HG03025 (cell line): ENCODE measurements around the gene NCAPG2.
"Not testable (repeated sequence)": the region's sequence is repeated elsewhere in the genome, so short reads cannot be mapped to it uniquely, and the experiment has no call there.

Experiments used
- ATAC-seq: cut with Tn5 transposase; IDR thresholded peaks from one replicate; pipeline ENCODE4 v1.9.1; 2021; ENCODE audit warnings: mild to moderate bottlenecking, moderate library complexity; ENCODE audit not compliant: unreplicated experiment, low FRiP score

NCAPG2 gene

GRCh38 chr7:158710651-158711102, 6.1 kb upstream of the NCAPG2 start:
- no peak for ATAC-seq

DNA sequence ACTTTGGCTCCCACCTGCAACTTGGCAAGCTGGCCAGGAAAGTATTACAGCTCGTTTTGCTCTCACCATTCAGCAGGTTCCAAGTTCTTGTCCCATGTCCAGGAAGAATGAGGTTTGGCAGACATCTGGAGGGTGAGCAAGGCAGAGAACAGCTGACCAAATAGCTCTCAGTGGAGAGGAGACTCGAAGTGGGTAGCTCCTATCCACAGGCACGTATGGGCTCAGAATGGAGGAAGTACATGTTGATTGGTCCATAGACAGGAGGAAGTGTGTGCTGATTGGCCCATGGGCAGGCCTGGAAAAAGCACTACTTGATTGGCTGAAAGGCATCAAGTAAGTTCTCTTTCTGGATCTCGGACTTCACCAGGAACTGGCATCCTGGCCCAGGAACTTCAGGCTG, 3.0 kb upstream of the NCAPG2 start:
- no peak for ATAC-seq

- no peak for ATAC-seq
Observed at GRCh38 chr7:158706710-158707590, 2.3 kb upstream of the NCAPG2 start.

- ATAC-seq: no peak
Observed at GRCh38 chr7:158706273-158706704, 1.7 kb upstream of the NCAPG2 start.

GRCh38 chr7:158705234-158705850, 738 bp upstream of the NCAPG2 start:
- ATAC-seq: no peak

DNA sequence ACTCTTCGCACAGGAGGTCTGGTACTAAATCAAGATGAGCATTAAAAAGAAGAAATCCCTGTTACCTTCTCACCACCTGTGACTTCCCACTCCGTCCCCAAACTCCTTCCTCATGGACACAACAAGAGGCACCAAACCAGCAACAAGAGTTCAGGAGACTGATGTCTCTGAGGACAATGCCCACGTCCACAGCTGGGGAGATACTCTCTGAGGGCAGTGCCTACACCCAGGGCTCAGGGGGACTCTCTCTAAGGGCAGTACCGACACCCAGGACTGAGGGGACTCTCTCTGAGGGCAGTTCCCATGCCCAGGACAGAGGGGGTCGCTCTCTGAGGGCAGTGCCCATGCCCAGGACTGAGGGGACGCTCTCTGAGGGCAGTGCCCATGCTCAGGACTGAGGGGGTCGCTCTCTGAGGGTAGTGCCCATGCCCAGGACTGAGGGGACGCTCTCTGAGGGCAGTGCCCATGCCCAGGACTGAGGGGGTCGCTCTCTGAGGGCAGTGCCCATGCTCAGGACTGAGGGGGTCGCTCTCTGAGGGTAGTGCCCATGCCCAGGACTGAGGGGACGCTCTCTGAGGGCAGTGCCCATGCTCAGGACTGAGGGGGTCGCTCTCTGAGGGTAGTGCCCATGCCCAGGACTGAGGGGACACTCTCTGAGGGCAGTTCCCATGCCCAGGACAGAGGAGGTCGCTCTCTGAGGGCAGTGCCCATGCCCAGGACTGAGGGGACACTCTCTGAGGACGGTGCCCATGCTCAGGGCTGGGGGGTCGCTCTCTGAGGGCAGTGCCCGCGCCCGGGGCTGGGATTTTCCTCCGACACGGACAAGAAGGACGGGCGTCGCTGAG, 703 bp downstream of the NCAPG2 start:
- not testable (repeated sequence) for ATAC-seq

DNA sequence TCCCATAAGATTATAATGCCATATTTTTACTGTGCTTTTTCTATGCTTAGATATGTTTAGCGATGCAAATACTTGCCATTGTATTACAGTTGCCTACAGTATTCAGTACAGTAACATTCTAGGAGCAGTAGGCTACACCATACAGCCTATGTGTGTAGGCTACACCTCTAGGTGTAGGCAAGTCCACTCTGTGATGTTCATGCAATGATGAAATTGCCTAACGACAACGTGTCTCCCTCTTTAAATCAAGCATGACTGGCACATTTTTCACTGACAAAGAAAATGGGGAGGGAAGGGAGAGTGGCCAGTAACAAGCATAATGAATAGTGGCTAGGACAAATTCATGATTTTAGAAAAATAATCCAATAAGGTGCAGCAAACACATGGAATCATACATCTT, 1.7 kb downstream of the NCAPG2 start:
- no peak for ATAC-seq

DNA sequence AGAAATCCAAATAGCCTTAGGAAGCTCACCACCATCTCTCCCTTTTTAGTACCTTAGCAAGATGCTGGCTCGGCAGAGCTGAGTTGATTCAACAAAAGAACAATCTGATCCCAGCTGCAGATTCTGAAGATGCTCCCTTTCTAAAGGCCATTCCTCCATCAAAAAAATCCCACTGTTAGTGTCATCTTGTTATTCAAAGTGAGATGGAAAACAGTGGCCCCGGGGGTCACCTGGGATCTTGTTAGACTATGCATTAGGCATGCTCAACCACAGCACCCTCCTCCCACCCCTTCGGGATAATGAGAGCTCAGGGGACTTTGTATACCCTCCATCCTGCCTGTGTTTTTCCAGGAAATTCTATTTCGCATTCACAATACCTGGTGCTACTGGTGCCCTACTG, 2.4 kb downstream of the NCAPG2 start:
- no peak for ATAC-seq

GRCh38 chr7:158700008-158700407, 4.6 kb downstream of the NCAPG2 start:
- ATAC-seq: no peak

- ATAC-seq: no peak
Observed at GRCh38 chr7:158699341-158699740, 5.3 kb downstream of the NCAPG2 start.

DNA sequence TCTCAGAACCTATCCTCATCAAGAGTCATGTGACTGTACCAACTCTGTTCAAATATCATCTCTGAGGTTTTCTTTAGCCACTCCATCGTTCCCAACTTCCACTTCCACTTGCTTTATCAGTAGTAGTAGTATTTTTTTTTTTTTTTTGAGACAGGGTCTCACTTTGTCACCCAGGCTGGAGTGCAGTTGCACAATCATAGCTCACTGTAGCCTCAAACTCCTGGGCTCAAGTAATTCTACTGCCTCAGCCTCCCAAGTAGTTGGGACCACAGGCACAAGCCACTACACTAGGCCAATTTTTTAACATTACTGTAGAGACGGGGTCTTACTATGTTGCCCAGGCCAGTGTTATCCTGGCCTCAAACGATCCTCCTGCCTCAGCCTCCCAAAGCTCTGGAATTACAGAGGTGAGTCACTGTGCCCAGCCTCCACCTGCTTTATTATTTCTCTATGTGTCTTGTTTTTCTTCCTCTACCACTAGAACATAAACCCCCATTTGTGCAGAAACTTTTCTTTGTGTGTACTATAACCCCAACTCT, 5.9 kb downstream of the NCAPG2 start:
- ATAC-seq: no peak

DNA sequence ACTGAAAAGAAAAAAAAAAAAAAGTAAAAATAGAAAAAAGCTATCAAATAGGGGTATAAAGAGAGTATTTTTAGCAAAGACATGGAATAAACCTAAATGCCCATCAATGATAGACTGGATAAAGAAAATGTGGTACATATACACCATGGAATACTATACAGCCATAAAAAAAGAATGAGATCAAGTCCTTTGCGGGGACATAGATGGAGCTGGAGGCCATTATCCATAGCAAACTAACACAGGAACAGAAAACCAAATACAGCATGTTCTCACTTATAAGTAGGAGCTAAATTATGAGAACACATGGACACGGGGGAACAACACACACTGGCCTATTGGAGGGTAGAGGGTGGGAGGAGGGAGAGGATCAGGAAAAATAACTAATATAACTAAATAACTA, 7.0 kb downstream of the NCAPG2 start:
- ATAC-seq: not testable (repeated sequence)

- ATAC-seq: peak; percentile 91
Observed at GRCh38 chr7:158695726-158696452, 8.7 kb downstream of the NCAPG2 start.

DNA sequence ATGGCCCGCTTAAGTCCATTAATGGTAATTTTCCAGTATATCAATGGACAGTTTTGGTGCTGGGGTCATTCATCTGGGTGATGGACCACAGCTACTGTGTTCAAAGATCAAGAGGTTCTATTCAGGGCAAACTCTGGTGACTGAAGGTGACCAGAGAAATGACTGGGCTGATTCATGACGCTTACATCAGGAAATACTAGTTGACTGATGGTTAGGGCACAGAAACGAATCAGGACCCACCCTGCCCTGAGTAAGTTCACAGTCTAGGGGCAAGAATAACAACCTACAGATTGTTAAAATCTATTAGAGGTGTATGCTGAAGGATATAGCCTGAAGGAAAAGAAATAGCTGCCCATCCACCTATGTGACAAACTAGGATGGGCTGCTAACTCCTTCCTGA, 9.5 kb downstream of the NCAPG2 start:
- no peak for ATAC-seq

DNA sequence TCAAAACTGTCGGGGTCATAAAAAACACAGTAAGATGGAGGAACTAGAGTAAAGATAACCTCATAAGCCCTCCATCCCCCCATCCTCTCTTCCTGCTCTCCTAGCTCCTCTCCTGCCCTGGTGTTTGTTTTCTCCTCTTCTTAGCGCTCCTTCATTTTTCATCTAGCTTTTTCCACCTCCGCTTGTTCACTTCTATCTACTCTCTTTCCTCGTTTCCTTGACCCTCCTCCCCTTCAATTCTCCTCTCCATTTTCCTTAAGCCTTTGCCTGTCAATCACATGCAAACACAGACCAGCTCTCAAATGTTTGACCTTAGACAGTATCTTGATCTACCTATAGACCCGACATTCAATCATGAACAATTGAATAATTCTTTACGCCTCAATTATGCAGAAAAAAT, 10.0 kb downstream of the NCAPG2 start:
- ATAC-seq: no peak

DNA sequence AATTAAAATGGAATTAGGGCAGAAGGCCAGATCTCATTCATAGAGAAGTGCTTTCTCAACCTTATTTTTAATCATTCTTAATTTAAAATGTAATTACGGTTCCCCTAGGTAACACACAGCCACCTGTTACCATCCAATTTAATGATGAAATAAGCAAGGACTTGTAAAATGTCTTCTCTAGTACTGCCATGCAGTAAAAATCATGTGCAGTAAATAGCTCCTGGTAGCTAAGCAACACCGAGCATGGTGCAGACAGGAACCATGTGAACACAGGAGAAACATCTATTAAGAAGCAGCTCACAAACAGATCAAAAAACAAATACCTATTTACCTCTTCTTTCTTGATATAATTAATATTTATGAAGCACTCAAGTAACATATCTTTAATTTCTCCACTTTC, 15.1 kb downstream of the NCAPG2 start:
- ATAC-seq: no peak

- no peak for ATAC-seq
Observed at GRCh38 chr7:158687406-158687805, 17.2 kb downstream of the NCAPG2 start.

DNA sequence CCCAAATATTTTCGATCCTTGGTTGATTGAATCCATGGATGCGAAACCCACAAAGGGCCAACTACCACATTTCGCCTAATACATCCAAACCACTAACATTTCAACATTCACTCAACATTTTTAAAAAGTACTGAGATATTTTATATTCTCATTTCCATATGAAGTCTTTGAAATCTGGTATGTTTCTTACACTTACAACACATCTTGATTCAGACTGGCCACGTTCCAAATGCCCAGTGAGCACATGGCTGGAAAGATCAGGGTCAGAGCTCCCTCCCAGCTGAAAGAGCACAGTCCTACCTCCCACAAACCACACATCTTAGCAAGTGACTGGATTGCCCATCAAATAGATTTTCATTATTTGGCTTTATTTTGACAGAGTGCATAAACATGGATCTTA, 18.9 kb downstream of the NCAPG2 start:
- no peak for ATAC-seq

GRCh38 chr7:158684329-158684728, 20.3 kb downstream of the NCAPG2 start:
- no peak for ATAC-seq

- no peak for ATAC-seq
Observed at GRCh38 chr7:158683541-158683940, 21.1 kb downstream of the NCAPG2 start.
